Natural killer cell (primary cell): Measurements from ENCODE around the gene NSRP1. TPM values are rescaled to one million over a fixed set of nuclear protein-coding genes. Genes with fewer than 3 reads are reported as not detected.

Source experiments
- ATAC-seq, 3 donors: fragments of 150-1000 bp in 2 of 3; fragments of 200-7000 bp in 1 of 3; cut with Tn5 transposase; 1 replicate in 1 of 3; 2 replicates in 2 of 3; pipeline ENCODE4 v1.10.0; 2021; ENCODE audit warnings: mild to moderate bottlenecking in 2 of 3, moderate library complexity in 2 of 3
- DNase-seq, 2 donors: peaks; one replicate each; pipeline versions ENCODE4 v3.0.0 to v3.0.0-alpha.2; 2013 to 2021; ENCODE audit warnings: mixed read lengths in 1 of 2
- H3K27ac ChIP-seq: one replicate; pipeline ENCODE4 v1.5.1; 2013; ENCODE audit warnings: mild to moderate bottlenecking, low read length
- H3K27me3 ChIP-seq: one replicate; pipeline ENCODE4 v1.6.1; 2013; ENCODE audit warnings: low read length; ENCODE audit not compliant: control insufficient read depth, insufficient read depth
- H3K36me3 ChIP-seq: one replicate; pipeline ENCODE4 v1.6.1; 2013; ENCODE audit warnings: low read length; ENCODE audit not compliant: control insufficient read depth, insufficient read depth
- H3K4me1 ChIP-seq: one replicate; pipeline ENCODE4 v1.6.1; 2013; ENCODE audit warnings: low read length; ENCODE audit not compliant: control insufficient read depth, insufficient read depth
- H3K4me3 ChIP-seq: one replicate; pipeline ENCODE4 v1.5.1; 2013; ENCODE audit warnings: low read length
- H3K9me3 ChIP-seq: one replicate; pipeline ENCODE4 v1.6.1; 2013; ENCODE audit warnings: low read length; ENCODE audit not compliant: control insufficient read depth, insufficient read depth
- H3K27ac Mint-ChIP-seq, 2 donors: one replicate each; pipeline ENCODE4 v1.8.0; 2022; ENCODE audit warnings: mild to moderate bottlenecking in 2 of 2, mixed read lengths in 2 of 2, moderate library complexity in 1 of 2
- H3K27me3 Mint-ChIP-seq, 2 donors: one replicate each; pipeline ENCODE4 v1.8.0; 2022; ENCODE audit warnings: low read depth in 2 of 2, mixed read lengths in 2 of 2
- H3K36me3 Mint-ChIP-seq: one replicate; pipeline ENCODE4 v1.8.0; 2022; ENCODE audit warnings: mixed read lengths
- H3K4me1 Mint-ChIP-seq, 2 donors: one replicate each; pipeline ENCODE4 v1.8.0; 2022; ENCODE audit warnings: mixed read lengths in 2 of 2
- H3K4me3 Mint-ChIP-seq: one replicate; pipeline ENCODE4 v1.8.0; 2022; ENCODE audit warnings: mild to moderate bottlenecking, moderate library complexity, mixed read lengths
- H3K9me3 Mint-ChIP-seq, 2 donors: one replicate each; pipeline ENCODE4 v1.8.0; 2022; ENCODE audit warnings: mixed read lengths in 2 of 2
- CTCF ChIP-seq: fragments of 200-600 bp; IDR thresholded peaks from one replicate; pipeline ENCODE4 v1.8.0; 2022; ENCODE audit warnings: antibody characterized with exemption
- WGBS: methylation state at CpG from one replicate; pipeline ENCODE4 v1.1.7; 2013; ENCODE audit warnings: missing lambda C conversion rate; ENCODE audit not compliant: insufficient coverage; 5-methylcytosine and 5-hydroxymethylcytosine counted together
- intact Hi-C: fragments of 100-400 bp; cut with micrococcal nuclease; formaldehyde crosslinking; loops from one replicate; pipeline ENCODE4 v1.14.2; 2022
- total RNA-seq, 4 donors: library from RNA; stranded (reverse); fragments of 120-200 nt in 1 of 4; gene quantifications; one replicate each; pipeline versions ENCODE4 v1.2.3 to v1.2.4, GENCODE V29; 2013 to 2022

The NSRP1 gene
- total RNA-seq, 3 donors from 2014 or later (not counting 1 experiment from before 2014, with no cell fraction given): 27.0 to 33.7 (median 29.7) TPM

DNA sequence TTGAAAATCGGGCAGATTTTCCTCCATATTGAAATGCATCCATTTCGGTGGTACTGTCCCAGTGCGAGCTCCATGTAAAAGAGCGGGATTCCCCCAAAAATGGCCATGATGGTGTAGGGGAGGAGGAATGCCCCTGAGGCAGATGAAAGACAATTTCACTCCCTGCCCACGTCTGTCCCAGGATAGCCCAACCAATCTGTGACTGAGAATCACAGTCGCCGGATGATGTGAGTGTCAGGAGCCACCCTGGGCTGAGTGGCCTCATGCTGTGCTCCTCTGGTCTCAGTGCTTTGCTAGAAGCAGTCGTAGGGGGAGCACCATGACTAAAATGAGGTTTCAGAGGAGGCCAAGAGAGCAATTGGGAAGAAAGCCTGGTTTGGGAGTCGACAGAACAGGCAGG, 102.2 kb downstream of the NSRP1 start:
- Mint-ChIP-seq H3K36me3 (no peaks in the 10 kb centered on the region), H3K27me3 (peaks cover 0 to 3% of the 10 kb centered on the region in 2 donors), H3K4me3 (no peak overlapping the region), H3K27ac (no peak overlapping the region), H3K9me3 (no peaks in the 10 kb centered on the region), H3K4me1 (no peaks in the 10 kb centered on the region)
- Histone ChIP-seq H3K36me3 (no peaks in the 10 kb centered on the region), H3K4me1 (no peaks in the 10 kb centered on the region), H3K4me3 (no peak overlapping the region), H3K27me3 (no peaks in the 10 kb centered on the region), H3K27ac (no peak overlapping the region), H3K9me3 (no peaks in the 10 kb centered on the region)
- no peak for ATAC-seq
- WGBS: 86% methylated on average over 9 of the region's 9 CpGs
- intact Hi-C loops: loop anchor here (10.0 kb wide), 1 partner anchor 146 kb away; no protein-coding TSS in a partner anchor
- no peak for TF ChIP-seq CTCF
- DNase-seq: no peak

- H3K4me1 Mint-ChIP-seq: no peaks in the 10 kb centered on the region
- no peak overlapping the region for H3K4me3 Mint-ChIP-seq
- no peak for ATAC-seq
- H3K27me3 ChIP-seq: no peaks in the 10 kb centered on the region
- H3K9me3 Mint-ChIP-seq: no peaks in the 10 kb centered on the region
- intact Hi-C loops: loop anchor here (10.0 kb wide), 1 partner anchor 145 kb away; no protein-coding TSS in a partner anchor
- DNase-seq: no peak
- H3K27ac Mint-ChIP-seq: no peak overlapping the region
- 93% methylated on average over 4 of the region's 4 CpGs for WGBS
- H3K27ac ChIP-seq: no peak overlapping the region
- no peaks in the 10 kb centered on the region for H3K36me3 ChIP-seq
- no peaks in the 10 kb centered on the region for H3K4me1 ChIP-seq
- no peaks in the 10 kb centered on the region for H3K36me3 Mint-ChIP-seq
- no peak for TF ChIP-seq CTCF
- H3K9me3 ChIP-seq: no peaks in the 10 kb centered on the region
- H3K4me3 ChIP-seq: no peak overlapping the region
- H3K27me3 Mint-ChIP-seq: peaks cover 0 to 3% of the 10 kb centered on the region in 2 donors
Measured at GRCh38 chr17:30219315-30219714, 102.7 kb downstream of the NSRP1 start.

DNA sequence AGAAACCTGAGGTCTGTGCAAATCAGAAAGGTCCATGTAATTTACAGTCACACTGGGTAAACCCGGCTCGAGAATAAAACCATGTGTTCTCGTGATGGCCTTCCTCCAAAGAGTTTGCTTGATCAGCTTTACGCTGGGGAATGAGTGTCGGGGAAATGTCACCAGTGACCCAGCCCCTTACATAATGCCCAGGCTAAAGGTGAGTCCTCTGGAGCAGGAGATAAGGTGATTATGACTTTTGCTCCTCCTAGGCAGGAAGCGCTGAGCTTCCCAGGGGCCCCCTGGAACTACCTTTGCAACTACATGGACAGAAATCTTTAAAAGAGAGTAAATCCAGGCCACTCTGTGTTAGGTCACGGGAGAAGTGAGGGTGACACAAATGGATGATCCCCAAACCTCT, 103.2 kb downstream of the NSRP1 start:
- no peaks in the 10 kb centered on the region for H3K9me3 ChIP-seq
- H3K9me3 Mint-ChIP-seq: no peaks in the 10 kb centered on the region
- H3K27me3 ChIP-seq: no peaks in the 10 kb centered on the region
- no peak for ATAC-seq
- no peaks in the 10 kb centered on the region for H3K4me1 Mint-ChIP-seq
- no peak overlapping the region for H3K4me3 ChIP-seq
- no peak overlapping the region for H3K27ac Mint-ChIP-seq
- H3K36me3 ChIP-seq: no peaks in the 10 kb centered on the region
- TF ChIP-seq CTCF: no peak
- H3K36me3 Mint-ChIP-seq: no peaks in the 10 kb centered on the region
- H3K4me3 Mint-ChIP-seq: no peak overlapping the region
- no peaks in the 10 kb centered on the region for H3K4me1 ChIP-seq
- intact Hi-C loops: loop anchor here (10.0 kb wide), 1 partner anchor 145 kb away; no protein-coding TSS in a partner anchor
- no peak for DNase-seq
- H3K27me3 Mint-ChIP-seq: peaks cover 0 to 3% of the 10 kb centered on the region in 2 donors
- H3K27ac ChIP-seq: no peak overlapping the region
- WGBS: 87% methylated on average over 7 of the region's 7 CpGs

GRCh38 chr17:30220414-30220813, 103.8 kb downstream of the NSRP1 start:
- no peaks in the 10 kb centered on the region for H3K4me1 Mint-ChIP-seq
- DNase-seq: no peak
- intact Hi-C loops: no loop called here
- WGBS: 96% methylated on average over 5 of the region's 5 CpGs
- no peak for TF ChIP-seq CTCF
- H3K4me3 Mint-ChIP-seq: no peak overlapping the region
- ATAC-seq: no peak
- Histone ChIP-seq H3K4me3 (no peak overlapping the region), H3K4me1 (no peaks in the 10 kb centered on the region), H3K36me3 (no peaks in the 10 kb centered on the region), H3K9me3 (no peaks in the 10 kb centered on the region), H3K27me3 (no peaks in the 10 kb centered on the region), H3K27ac (no peak overlapping the region)
- peaks cover 2 to 3% of the 10 kb centered on the region in 2 donors for H3K27me3 Mint-ChIP-seq
- no peaks in the 10 kb centered on the region for H3K36me3 Mint-ChIP-seq
- H3K9me3 Mint-ChIP-seq: no peaks in the 10 kb centered on the region
- no peak overlapping the region for H3K27ac Mint-ChIP-seq
